ENCODE results near the gene CDC42. TPM values are rescaled to one million over a fixed set of nuclear protein-coding genes. Genes with fewer than 3 reads are reported as not detected.

Gene CDC42
- total and polyA plus RNA-seq, 2 of the 4 experiments (the other 2 are of a cell fraction), result 162 to 609 TPM

GRCh38 chr1:22025368-22026155, 26.9 kb upstream of the CDC42 start:
- Histone ChIP-seq H4K8ac (ENCODE audit: low read depth in 2 of 2, low read length in 2 of 2) (peak overlapping the region; percentile 97 to 98), H2BK15ac (ENCODE audit: low read depth, low read length) (peak overlapping the region; percentile 13; the same call in 1 of the 3 replicates), H3K79me1 (ENCODE audit: low read depth in 1 of 2, low read length in 2 of 2) (peaks cover 0 to 25% of the 10 kb centered on the region in 2 experiments; a peak in 3 of 4 replicates), H3K27me3 (ENCODE audit: control insufficient read depth, insufficient read depth, low read length) (no peaks in the 10 kb centered on the region), H3K36me3 (ENCODE audit: control insufficient read depth, insufficient read depth, low read length) (0 out of 2 replicates have a peak, but pooled peaks cover under 1% of the 10 kb centered on the region), H2BK120ac (ENCODE audit: low read depth, low read length) (peak overlapping the region; percentile 79), H3K4me1 (ENCODE audit: control insufficient read depth, insufficient read depth, low read length) (peaks cover 6% of the 10 kb centered on the region), H2BK20ac (ENCODE audit: low read depth, low read length) (no peak overlapping the region), H2BK5ac (ENCODE audit: low read depth, low read length, poor library complexity, severe bottlenecking) (peak overlapping the region; percentile 73), H4K91ac (ENCODE audit: insufficient read depth, low read depth, low read length) (peak overlapping the region; percentile 97), H3K4me2 (ENCODE audit: low read depth, low read length) (peak overlapping the region; percentile 90), H3K9me1 (ENCODE audit: insufficient read depth, low read length) (peaks cover 8% of the 10 kb centered on the region), H2AK5ac (ENCODE audit: low read depth, low read length) (peak overlapping the region; percentile 97), H3K18ac (ENCODE audit: low read depth, low read length) (peak overlapping the region; percentile 43), H3K23ac (ENCODE audit: low read depth, low read length) (peak overlapping the region; percentile 97), H3K4me3 (ENCODE audit: insufficient read depth, low read depth, low read length) (peak overlapping the region; percentile 72), H3K9ac (ENCODE audit: low read depth, low read length) (peak overlapping the region; percentile 90), H3K27ac (ENCODE audit: insufficient read depth, low read length) (peak overlapping the region; percentile 86), H2AFZ (replicated peaks; ENCODE audit: low read length, poor library complexity) (peak overlapping the region; percentile 96), H3K14ac (replicated peaks; ENCODE audit: low read depth, low read length) (peak overlapping the region; percentile 97), H2AK9ac (replicated peaks; ENCODE audit: low read depth, low read length, poor library complexity) (peak overlapping the region; percentile 98), H3K9me3 (ENCODE audit: control insufficient read depth, insufficient read depth, low read length) (no peaks in the 10 kb centered on the region), H4K5ac (ENCODE audit: low read depth, low read length) (peak overlapping the region; percentile 74), H4K20me1 (ENCODE audit: insufficient read depth, low read length) (peaks cover 6% of the 10 kb centered on the region; the same call in 1 of the 2 replicates), H3K4ac (ENCODE audit: low read depth, low read length) (peak overlapping the region; percentile 98), H3K56ac (ENCODE audit: extremely low read depth, insufficient read depth, low read length) (peak overlapping the region; percentile 89)
- CTCF ChIA-PET, result interaction anchor here (0.6 to 0.8 kb wide), 2 partner anchors 283 to 700 kb away, joined by 4 read pairs; no protein-coding TSS in a partner anchor
- WGBS, 2 experiments (ENCODE audit: extremely low coverage in 2 of 2, insufficient read length in 1 of 2), result 0% methylated on average over 1 of the region's 42 CpGs; no CpG with 5 or more reads in 1 of the 2 experiments
- POLR2A ChIA-PET (ENCODE audit: unreplicated experiment), result interaction anchor here (0.6 kb wide), 1 partner anchor 13 kb away, joined by 3 read pairs; no protein-coding TSS in a partner anchor
- in situ Hi-C loops (cut with MboI; ENCODE audit: low sequenced_read_pairs), result no loop called here
- ATAC-seq (ENCODE audit: low read depth) (peak; percentile 96), DNase-seq (peak; percentile 88)
- dilution Hi-C loops (cut with HindIII; ENCODE audit: low sequenced_read_pairs, unreplicated experiment), result no loop called here
- intact Hi-C loops (cut with micrococcal nuclease), result loop anchor here (10.0 kb wide), 1 partner anchor 389 kb away; no protein-coding TSS in a partner anchor
- TSS peak; percentile 82 for BruUV-seq (replicated peaks)
- TF ChIP-seq USF2 (IDR thresholded peaks at IDR 0.05; ENCODE audit: low read depth, low read length) (no peak), RCOR1 (IDR thresholded peaks at IDR 0.05; ENCODE audit: insufficient replicate concordance, low read length) (no peak), RAD21 (IDR thresholded peaks at IDR 0.05; ENCODE audit: low read length) (no peak), NFE2L2 (IDR thresholded peaks at IDR 0.05; ENCODE audit: low read depth, low read length) (no peak), FOS (IDR thresholded peaks at IDR 0.05; ENCODE audit: low read depth, low read length) (peak; percentile 41; the same call in 1 of the 2 replicates), MAFK (IDR thresholded peaks at IDR 0.05; ENCODE audit: low read depth, low read length) (no peak), SMC3 (IDR thresholded peaks at IDR 0.05; ENCODE audit: low read depth, low read length) (no peak), CHD1 (IDR thresholded peaks at IDR 0.05; ENCODE audit: low read depth, low read length) (peak; percentile 34; the same call in 1 of the 2 replicates), BHLHE40 (IDR thresholded peaks at IDR 0.05; ENCODE audit: low read depth, low read length) (no peak), MAZ (IDR thresholded peaks at IDR 0.05; ENCODE audit: borderline replicate concordance, low read depth, low read length) (peak; percentile 87), RFX5 (IDR thresholded peaks at IDR 0.05; ENCODE audit: low read depth, low read length) (no peak), CTCF (conservative IDR thresholded peaks at IDR 0.05; ENCODE audit: low read depth, low read length) (no peak), POLR2A (IDR thresholded peaks at IDR 0.05; ENCODE audit: low read depth, low read length) (peak; percentile 92), MXI1 (IDR thresholded peaks at IDR 0.05; ENCODE audit: borderline replicate concordance, low read depth, low read length) (no peak), CEBPB (IDR thresholded peaks at IDR 0.05; ENCODE audit: low read depth, low read length) (no peak)

Measured in IMR-90 (cell line).